Measurements from ENCODE around the gene KCNQ2.

- TF ChIP-seq CTCF (IDR thresholded peaks at IDR 0.05; ENCODE audit: low read depth, low read length, poor library complexity, severe bottlenecking), result no peak
- no peak for TF ChIP-seq EZH2phosphoT487 (IDR thresholded peaks at IDR 0.05; ENCODE audit: borderline replicate concordance, low read length)
Observed at GRCh38 chr20:63484651-63485403, 12.4 kb upstream of the KCNQ2 start.
